Neural cell (in vitro differentiated cells): Measurements from ENCODE around the gene CD52.

Source experiments
- CTCF ChIP-seq: fragments of 450-650 bp; IDR thresholded peaks from 2 replicates; pipeline ENCODE4 v1.5.1; 2014; ENCODE audit warnings: antibody characterized with exemption, mild to moderate bottlenecking, moderate library complexity; ENCODE audit not compliant: poor library complexity, severe bottlenecking
- EZH2 ChIP-seq: fragments of 200-600, 300-800 bp; shearing (Covaris generic), sonication (generic); IDR thresholded peaks from 2 replicates; pipeline ENCODE4 v1.6.1; 2014; ENCODE audit warnings: antibody characterized with exemption, low read length, borderline replicate concordance, mild to moderate bottlenecking; ENCODE audit not compliant: insufficient read depth, poor library complexity, severe bottlenecking
- MXI1 ChIP-seq: fragments of 450-650 bp; conservative IDR thresholded peaks from 2 replicates; pipeline ENCODE4 v1.6.1; 2014; ENCODE audit warnings: antibody characterized with exemption, mild to moderate bottlenecking; ENCODE audit not compliant: poor library complexity, severe bottlenecking
- POLR2AphosphoS5 ChIP-seq: IDR thresholded peaks from 2 replicates; pipeline ENCODE4 v1.6.1; 2012
- RAD21 ChIP-seq: fragments of 450-650 bp; conservative IDR thresholded peaks from 2 replicates; pipeline ENCODE4 v1.6.1; 2014; ENCODE audit warnings: antibody characterized with exemption, mild to moderate bottlenecking, moderate library complexity
- SMC3 ChIP-seq: fragments of 450-650 bp; conservative IDR thresholded peaks from 2 replicates; pipeline ENCODE4 v1.6.1; 2014; ENCODE audit warnings: antibody characterized with exemption, mild to moderate bottlenecking, moderate library complexity; ENCODE audit not compliant: poor library complexity

GRCh38 chr1:26322042-26322331 is 4.2 kb downstream of the CD52 start:
- TF ChIP-seq EZH2, result no peak
- no peak for TF ChIP-seq CTCF
- no peak for TF ChIP-seq SMC3
- TF ChIP-seq MXI1, result no peak
- TF ChIP-seq RAD21, result no peak
- TF ChIP-seq POLR2AphosphoS5, result no peak
